Subcutaneous adipose tissue (tissue), 4 donors: Measurements from ENCODE around the gene SLC22A2. TPM values are rescaled to one million over a fixed set of nuclear protein-coding genes. Genes with fewer than 3 reads are reported as not detected.

Source experiments
- CTCF ChIP-seq: fragments of 450-650 bp; IDR thresholded peaks from one replicate; pipeline ENCODE4 v1.5.1; 2016; ENCODE audit warnings: low read depth, mild to moderate bottlenecking, control low read depth, antibody characterized with exemption, moderate library complexity
- total RNA-seq, 4 donors: library from RNA; depleted of rRNA; stranded (reverse); fragments of >200 nt; gene quantifications; one replicate each; pipeline ENCODE4 v1.1.0, GENCODE V29; 2016

SLC22A2 gene
- total RNA-seq: not detected

- no peak for TF ChIP-seq CTCF
Observed at GRCh38 chr6:160258346-160259142, at the start of gene SLC22A2. TSS of gene SLC22A2 (minus strand) at chr6:160258821. CDS start at chr6:160258757, 64 bp downstream.

GRCh38 chr6:160305926-160306713 lies 47.5 kb upstream of the SLC22A2 start:
- no peak for TF ChIP-seq CTCF

GRCh38 chr6:160303806-160304205 lies 45.2 kb upstream of the SLC22A2 start:
- no peak for TF ChIP-seq CTCF

- TF ChIP-seq CTCF: no peak
Observed at GRCh38 chr6:160301339-160301738, 42.7 kb upstream of the SLC22A2 start.

GRCh38 chr6:160300076-160300695 lies 41.6 kb upstream of the SLC22A2 start:
- TF ChIP-seq CTCF: no peak

- no peak for TF ChIP-seq CTCF
Observed at GRCh38 chr6:160299559-160299958, 40.9 kb upstream of the SLC22A2 start.

GRCh38 chr6:160298121-160298520 lies 39.5 kb upstream of the SLC22A2 start:
- TF ChIP-seq CTCF: no peak
